Fibroblast of lung (primary cell): Measurements from ENCODE around the gene NRSN2. TPM values are rescaled to one million over a fixed set of nuclear protein-coding genes. Genes with fewer than 3 reads are reported as not detected.
A peak's percentile ranks its signal among the peaks of the same experiment; 100 is the strongest.
"Not testable (repeated sequence)": the region's sequence is repeated elsewhere in the genome, so short reads cannot be mapped to it uniquely, and the experiment has no call there.

Experiments
- DNase-seq, 2 donors: peaks; one replicate each; pipeline versions ENCODE4 v3.0.0 to v3.0.0-alpha.2; 2010; ENCODE audit warnings: low read depth in 2 of 2
- H2AFZ ChIP-seq: 2 replicates; pipeline ENCODE4 v1.5.1; 2012; ENCODE audit warnings: low read length, control low read depth, inconsistent platforms
- H3K27ac ChIP-seq: 2 replicates; pipeline ENCODE4 v1.5.1; 2011; ENCODE audit warnings: low read length, control low read depth; ENCODE audit not compliant: insufficient read depth
- H3K27me3 ChIP-seq: 2 replicates; pipeline ENCODE4 v1.5.1; 2011; ENCODE audit warnings: mild to moderate bottlenecking, low read length; ENCODE audit not compliant: control insufficient read depth, insufficient read depth
- H3K36me3 ChIP-seq: 2 replicates; pipeline ENCODE4 v1.5.1; 2011; ENCODE audit warnings: low read length; ENCODE audit not compliant: control insufficient read depth, insufficient read depth
- H3K4me1 ChIP-seq: 2 replicates; pipeline ENCODE4 v1.5.1; 2011; ENCODE audit warnings: low read length; ENCODE audit not compliant: control insufficient read depth, insufficient read depth; ENCODE audit errors: extremely low read depth
- H3K4me2 ChIP-seq: 2 replicates; pipeline ENCODE4 v1.5.1; 2011; ENCODE audit warnings: low read length, control low read depth; ENCODE audit not compliant: insufficient read depth; ENCODE audit errors: extremely low read depth
- H3K4me3 ChIP-seq, 4 experiments: fragments of 200-600 bp in 1 of 4; sonication (generic) in 1 of 4; replicated peaks in 1 of 4; 2 replicates each; pipeline ENCODE4 v1.5.1; 2011 to 2016; ENCODE audit warnings: low read length in 4 of 4, low read depth in 3 of 4, mild to moderate bottlenecking in 3 of 4, control low read depth in 2 of 4, inconsistent platforms in 1 of 4, mixed read lengths in 1 of 4; ENCODE audit not compliant: insufficient read depth in 1 of 4; ENCODE audit errors: control extremely low read depth in 1 of 4
- H3K79me2 ChIP-seq: 2 replicates; pipeline ENCODE4 v1.5.1; 2012; ENCODE audit warnings: mild to moderate bottlenecking, low read length, inconsistent platforms; ENCODE audit not compliant: control insufficient read depth, insufficient read depth
- H3K9ac ChIP-seq: 2 replicates; pipeline ENCODE4 v1.5.1; 2011; ENCODE audit warnings: mild to moderate bottlenecking, low read length, control low read depth; ENCODE audit not compliant: insufficient read depth
- H3K9me3 ChIP-seq: 2 replicates; pipeline ENCODE4 v1.5.1; 2012; ENCODE audit warnings: low read depth, low read length; ENCODE audit not compliant: control insufficient read depth, insufficient read depth
- H4K20me1 ChIP-seq: 2 replicates; pipeline ENCODE4 v1.5.1; 2011; ENCODE audit warnings: low read length; ENCODE audit not compliant: control insufficient read depth, insufficient read depth; ENCODE audit errors: extremely low read depth
- CTCF ChIP-seq, 2 donors: IDR thresholded peaks in 1 of 2; conservative IDR thresholded peaks in 1 of 2; 1 replicate in 1 of 2; 2 replicates in 1 of 2; pipeline ENCODE4 v1.5.1; 2011 to 2012; ENCODE audit warnings: low read length in 2 of 2, control low read depth in 1 of 2, inconsistent platforms in 1 of 2, low read depth in 1 of 2, mild to moderate bottlenecking in 1 of 2
- EZH2 ChIP-seq: IDR thresholded peaks from 2 replicates; pipeline ENCODE4 v1.5.1; 2012; ENCODE audit warnings: low read length, control low read depth, mild to moderate bottlenecking; ENCODE audit errors: missing control alignments
- polyA plus RNA-seq, 2 donors: library from polyadenylated mRNA; depleted of rRNA in 1 of 2; stranded (reverse) in 1 of 2; unstranded in 1 of 2; fragments of >200 nt; gene quantifications; 2 replicates each; pipeline ENCODE4 v1.2.1, GENCODE V29; 2011 to 2012; ENCODE audit warnings: missing spikeins in 1 of 2
- total RNA-seq: library from RNA; depleted of rRNA; stranded (reverse); fragments of >200 nt; gene quantifications from 2 replicates; pipeline ENCODE4 v1.2.1, GENCODE V29; 2014

Gene NRSN2
- total and polyA plus RNA-seq, 2 donors (not counting 1 experiment from before 2014, with no cell fraction given): 34.5 to 60.5 TPM

- Histone ChIP-seq H3K79me2 (no peaks in the 10 kb centered on the region), H3K4me3 (no peak overlapping the region), H2AFZ (no peak overlapping the region), H4K20me1 (no peaks in the 10 kb centered on the region), H3K4me1 (peaks cover 19% of the 10 kb centered on the region), H3K9me3 (no peaks in the 10 kb centered on the region), H3K9ac (no peak overlapping the region), H3K36me3 (no peaks in the 10 kb centered on the region), H3K27me3 (no peaks in the 10 kb centered on the region), H3K4me2 (no peak overlapping the region), H3K27ac (no peak overlapping the region)
- TF ChIP-seq CTCF (conservative IDR thresholded peaks at IDR 0.05 in 1 of 2, IDR thresholded peaks at IDR 0.05 in 1 of 2; ENCODE audit: low read depth in 1 of 2, low read length in 2 of 2) (no peak), EZH2 (no peak)
- no peak for DNase-seq
These were observed 23.3 kb downstream of the NRSN2 start for GRCh38 chr20:370151-370600.

- no peaks in the 10 kb centered on the region for H4K20me1 ChIP-seq
- H3K4me1 ChIP-seq: peaks cover 19% of the 10 kb centered on the region
- peak overlapping the region; percentile 5 for H2AFZ ChIP-seq
- no peak overlapping the region for H3K27ac ChIP-seq
- no peaks in the 10 kb centered on the region for H3K9me3 ChIP-seq
- no peak overlapping the region for H3K4me2 ChIP-seq
- H3K4me3 ChIP-seq: no peak overlapping the region
- H3K79me2 ChIP-seq: no peaks in the 10 kb centered on the region
- TF ChIP-seq EZH2: no peak
- TF ChIP-seq CTCF (conservative IDR thresholded peaks at IDR 0.05 in 1 of 2, IDR thresholded peaks at IDR 0.05 in 1 of 2; ENCODE audit: low read depth in 1 of 2, low read length in 2 of 2): no peak
- H3K36me3 ChIP-seq: no peaks in the 10 kb centered on the region
- no peaks in the 10 kb centered on the region for H3K27me3 ChIP-seq
- no peak overlapping the region for H3K9ac ChIP-seq
- DNase-seq: no peak
These were observed 24.3 kb downstream of the NRSN2 start for GRCh38 chr20:370977-371754.

- Histone ChIP-seq H3K79me2 (no peaks in the 10 kb centered on the region), H3K27ac (peak overlapping the region; percentile 34), H3K4me1 (peaks cover 19% of the 10 kb centered on the region), H3K4me2 (peak overlapping the region; percentile 37), H3K4me3 (no peak overlapping the region), H4K20me1 (no peaks in the 10 kb centered on the region), H2AFZ (peak overlapping the region; percentile 5), H3K9me3 (no peaks in the 10 kb centered on the region), H3K9ac (no peak overlapping the region), H3K27me3 (no peaks in the 10 kb centered on the region), H3K36me3 (no peaks in the 10 kb centered on the region)
- DNase-seq: peak; percentile 67 to 93
- TF ChIP-seq CTCF (conservative IDR thresholded peaks at IDR 0.05 in 1 of 2, IDR thresholded peaks at IDR 0.05 in 1 of 2; ENCODE audit: low read depth in 1 of 2, low read length in 2 of 2): no peak
- TF ChIP-seq EZH2: no peak
These were observed 25.0 kb downstream of the NRSN2 start for GRCh38 chr20:371755-372542.

GRCh38 chr20:372543-373082 lies 25.7 kb downstream of the NRSN2 start:
- H3K4me3 ChIP-seq, DNase-seq, H3K79me2 ChIP-seq, H2AFZ ChIP-seq, H3K36me3 ChIP-seq, H3K9me3 ChIP-seq, H3K27me3 ChIP-seq, H3K4me2 ChIP-seq, H4K20me1 ChIP-seq, H3K9ac ChIP-seq: not testable (repeated sequence)
- Histone ChIP-seq H3K4me1 (peaks cover 19% of the 10 kb centered on the region), H3K27ac (peak overlapping the region; percentile 38)
